ENCODE measurements around the gene PTRH2.

The PTRH2 gene

GRCh38 chr17:59652119-59652518, 55.1 kb downstream of the PTRH2 start:
- TF ChIP-seq CTCF (conservative IDR thresholded peaks at IDR 0.05; ENCODE audit: low read depth, low read length): no peak
- peak; percentile 57 for DNase-seq (ENCODE audit: low read depth)
- no peak overlapping the region for H3K4me3 ChIP-seq (ENCODE audit: low read depth, low read length)

- TF ChIP-seq CTCF (conservative IDR thresholded peaks at IDR 0.05; ENCODE audit: low read depth, low read length): no peak
- no peak overlapping the region for H3K4me3 ChIP-seq (ENCODE audit: low read depth, low read length)
- DNase-seq (ENCODE audit: low read depth): peak; percentile 50
These were observed 55.9 kb downstream of the PTRH2 start for GRCh38 chr17:59651346-59651745.

DNA sequence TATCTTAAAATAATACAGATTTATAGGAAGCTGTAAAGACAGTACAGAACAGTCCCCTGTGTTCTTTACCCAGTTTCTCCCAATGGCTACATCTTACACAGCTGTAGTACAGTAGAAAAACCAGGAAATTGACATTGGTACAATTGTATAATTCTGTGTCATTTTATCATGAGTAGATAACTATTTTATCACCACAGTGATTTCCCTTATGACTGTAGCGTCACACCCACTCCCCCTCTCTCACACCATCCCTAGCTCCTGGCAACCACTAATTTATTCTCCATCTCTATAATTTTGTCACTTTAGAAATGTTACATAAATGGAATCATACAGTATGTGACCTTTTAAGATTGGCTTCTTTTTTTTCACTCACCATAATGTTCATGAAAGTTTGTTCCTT, 56.6 kb downstream of the PTRH2 start:
- no peak for DNase-seq (ENCODE audit: low read depth)
- no peak overlapping the region for H3K4me3 ChIP-seq (ENCODE audit: low read depth, low read length)
- no peak for TF ChIP-seq CTCF (conservative IDR thresholded peaks at IDR 0.05; ENCODE audit: low read depth, low read length)

DNA sequence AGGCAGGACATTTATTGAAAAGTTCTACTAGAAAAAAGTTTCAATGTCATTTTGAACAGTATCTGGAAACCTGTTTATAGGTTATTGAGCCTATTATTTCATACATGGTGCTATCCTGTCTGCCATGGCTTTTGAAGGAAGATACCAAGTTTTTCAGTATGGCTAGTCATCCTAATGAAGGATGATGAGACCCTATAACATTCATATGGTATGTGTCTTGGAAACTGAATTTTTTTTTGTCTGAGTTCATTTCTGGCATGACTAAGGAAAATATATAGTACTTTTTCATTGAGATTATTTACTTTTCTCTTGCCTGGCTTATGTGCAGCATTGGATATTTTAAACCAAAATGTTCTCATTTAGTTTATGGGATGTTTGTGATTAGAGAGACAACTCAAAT, 57.3 kb downstream of the PTRH2 start:
- TF ChIP-seq CTCF (conservative IDR thresholded peaks at IDR 0.05; ENCODE audit: low read depth, low read length): no peak
- no peak overlapping the region for H3K4me3 ChIP-seq (ENCODE audit: low read depth, low read length)
- DNase-seq (ENCODE audit: low read depth): no peak

Data from choroid plexus epithelial cell (primary cell).